GM21529 (cell line): ENCODE measurements around the gene APOF.
"Not testable (repeated sequence)": the region's sequence is repeated elsewhere in the genome, so short reads cannot be mapped to it uniquely, and the experiment has no call there.

Source experiments
- ATAC-seq: cut with Tn5 transposase; IDR thresholded peaks from one replicate; pipeline ENCODE4 v1.9.1; 2021; ENCODE audit not compliant: unreplicated experiment

APOF gene

GRCh38 chr12:56333197-56333678 is 29.4 kb downstream of the APOF start:
- no peak for ATAC-seq

DNA sequence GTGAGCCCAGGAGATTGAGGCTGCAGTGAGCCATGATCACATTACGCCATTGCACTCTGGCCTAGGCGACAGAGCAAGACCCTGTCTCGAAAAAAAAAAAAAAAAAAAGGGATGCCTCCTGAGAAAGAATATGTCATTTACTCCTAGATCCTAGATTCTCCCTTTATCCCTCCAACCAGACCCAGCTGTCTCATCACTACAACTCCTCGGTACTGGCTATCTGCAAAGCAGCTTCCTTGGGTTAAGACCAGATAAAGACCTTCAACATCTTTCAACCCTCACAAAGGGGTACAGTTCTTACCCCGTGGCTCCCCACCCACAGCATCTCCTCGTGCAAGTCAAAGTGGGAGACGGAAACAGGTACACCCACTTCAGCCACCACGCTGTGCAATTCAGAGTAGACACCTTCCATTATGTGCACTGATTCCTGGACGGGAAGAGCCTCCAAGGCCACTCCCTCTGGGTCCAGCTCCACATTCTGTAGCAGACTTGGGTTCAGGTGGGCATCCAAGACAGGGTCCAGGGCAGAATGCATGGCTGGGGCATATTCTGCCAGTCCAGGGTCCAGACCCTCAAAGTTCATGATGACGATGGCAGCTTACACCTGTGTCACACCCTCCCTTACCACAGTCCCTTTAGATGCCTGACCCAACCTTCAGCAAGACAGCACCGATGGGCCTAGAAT is 30.0 kb downstream of the APOF start:
- ATAC-seq, result no peak

DNA sequence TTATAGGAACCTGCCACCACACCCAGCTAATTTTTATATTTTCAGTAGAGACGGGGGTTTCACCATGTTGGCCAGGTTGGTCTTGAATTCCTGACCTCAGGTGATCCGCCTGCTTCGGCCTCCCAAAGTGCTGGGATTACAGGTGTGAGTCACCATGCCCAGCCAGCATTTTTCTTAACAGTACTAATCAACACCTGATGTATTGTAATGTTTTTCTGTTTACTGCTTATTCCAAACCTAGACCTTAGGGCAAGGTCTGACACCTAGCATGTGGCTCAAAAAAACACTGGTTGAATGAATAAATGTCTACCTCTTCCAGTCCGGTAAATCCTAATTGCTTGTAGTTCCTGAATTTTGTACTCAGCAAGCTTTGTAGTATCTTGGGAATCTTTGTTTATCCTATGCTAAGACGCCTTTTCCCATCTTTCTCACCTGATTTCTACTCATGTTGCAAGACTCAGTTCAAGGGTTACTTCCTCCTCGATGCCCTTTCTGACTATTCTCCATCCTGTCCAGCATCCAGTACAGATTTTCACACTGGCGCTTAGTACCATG is 31.6 kb downstream of the APOF start:
- no peak for ATAC-seq

- no peak for ATAC-seq
These were observed 36.1 kb downstream of the APOF start for GRCh38 chr12:56326533-56326932.

GRCh38 chr12:56326126-56326525 is 36.5 kb downstream of the APOF start:
- ATAC-seq, result no peak

DNA sequence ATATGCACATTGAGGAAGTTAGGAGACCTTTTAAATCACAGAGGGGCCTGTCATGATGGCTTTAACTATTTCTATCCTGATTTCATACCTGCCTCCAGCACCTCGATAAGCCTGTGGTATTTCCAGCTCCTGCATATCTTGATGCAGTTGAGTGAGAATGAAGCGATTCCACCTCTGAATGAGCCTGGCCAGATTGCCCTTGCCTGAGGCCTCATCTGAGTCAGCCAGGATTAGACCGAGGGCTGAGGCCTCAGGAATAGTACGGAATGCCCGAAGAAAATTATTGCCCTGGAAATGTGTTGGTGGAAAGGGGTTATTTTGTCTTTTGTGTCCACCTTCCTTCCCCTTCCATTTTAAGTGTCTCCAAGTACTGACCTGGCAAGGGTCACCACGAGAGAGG is 38.5 kb downstream of the APOF start:
- no peak for ATAC-seq

DNA sequence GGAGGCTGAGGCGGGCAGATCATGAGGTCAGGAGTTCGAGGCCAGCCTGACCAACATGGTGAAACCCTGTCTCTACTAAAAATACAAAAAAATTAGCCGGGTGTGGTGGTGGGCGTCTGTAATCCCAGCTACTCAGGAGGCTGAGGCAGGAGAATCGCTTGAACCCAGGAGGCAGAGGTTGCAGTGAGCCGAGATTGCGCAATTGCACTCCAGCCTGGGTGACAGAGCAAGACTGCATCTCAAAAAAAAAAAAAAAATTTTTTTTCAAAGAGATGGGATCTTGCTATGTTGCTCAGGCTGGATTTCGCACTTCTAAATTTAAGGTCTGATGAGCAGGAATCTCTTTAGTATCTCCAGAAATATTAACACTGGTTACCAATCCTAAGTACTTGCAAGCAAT is 41.0 kb downstream of the APOF start:
- ATAC-seq, result not testable (repeated sequence)

GRCh38 chr12:56321027-56321426 is 41.6 kb downstream of the APOF start:
- ATAC-seq, result no peak

DNA sequence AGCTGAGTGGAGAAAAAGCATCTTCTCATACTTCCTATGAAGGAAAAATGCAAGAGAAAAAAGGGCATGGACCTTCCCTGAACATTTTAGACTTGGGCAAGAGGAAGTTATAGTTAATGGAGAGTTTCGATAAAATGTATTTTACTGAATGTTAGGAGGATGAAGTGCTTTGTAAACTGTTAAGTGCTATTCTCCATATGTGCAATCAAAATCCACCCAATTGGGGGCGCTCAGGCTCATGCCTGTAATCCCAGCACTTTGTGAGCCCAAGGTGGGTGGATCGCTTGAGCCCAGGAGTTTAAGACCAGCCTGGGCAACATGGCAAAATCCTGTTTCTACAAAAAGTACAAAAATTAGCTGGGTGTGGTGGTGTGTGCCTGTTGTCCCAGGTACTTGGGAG is 45.0 kb downstream of the APOF start:
- ATAC-seq, result no peak

DNA sequence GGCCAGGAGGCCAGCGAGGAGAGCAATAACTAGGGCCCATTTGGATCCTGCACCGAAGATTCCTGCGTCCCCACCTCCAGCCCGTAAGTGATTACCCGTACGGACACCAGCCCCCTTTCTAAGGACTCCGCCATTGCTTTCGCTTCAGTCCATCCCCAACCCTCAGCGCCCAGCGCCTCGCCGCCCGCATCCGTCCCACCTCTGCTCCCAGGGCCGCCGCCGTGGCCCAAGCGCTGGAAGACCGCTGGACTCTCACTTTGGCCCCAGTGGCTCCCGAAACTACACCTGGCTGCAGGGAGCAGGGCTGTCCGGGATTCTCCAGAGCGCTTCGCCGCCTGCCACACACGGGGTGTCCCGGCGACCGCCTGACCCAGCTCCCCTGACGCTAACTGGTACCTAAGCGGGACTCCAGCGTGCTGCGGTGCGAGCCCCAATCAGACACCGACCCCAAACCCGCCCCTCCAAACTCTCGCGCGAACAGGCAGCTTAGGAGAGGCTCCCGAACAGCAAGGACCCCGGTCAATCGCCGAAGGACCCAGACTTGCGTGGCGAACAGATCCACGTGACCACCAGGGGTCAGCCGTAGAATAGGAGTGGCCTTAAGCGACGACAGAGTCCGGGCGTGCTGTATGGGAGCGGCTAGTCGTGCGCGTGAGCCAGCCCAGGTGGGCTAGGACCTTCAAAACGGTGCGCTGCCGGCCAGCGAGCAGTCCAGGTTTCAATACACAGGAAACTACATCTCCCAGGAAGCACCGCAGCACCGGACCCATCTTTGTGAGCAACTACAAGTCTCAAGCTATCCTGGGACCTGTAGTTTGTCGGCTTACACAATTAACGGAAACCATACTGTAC is 46.8 kb downstream of the APOF start, which contains the start of gene CNPY2:
CNPY2 (minus strand) TSS at position 367 of the 852 bp plus-strand sequence. CDS start 771 bp downstream, outside the sequence.
- ATAC-seq, result peak; percentile 88

DNA sequence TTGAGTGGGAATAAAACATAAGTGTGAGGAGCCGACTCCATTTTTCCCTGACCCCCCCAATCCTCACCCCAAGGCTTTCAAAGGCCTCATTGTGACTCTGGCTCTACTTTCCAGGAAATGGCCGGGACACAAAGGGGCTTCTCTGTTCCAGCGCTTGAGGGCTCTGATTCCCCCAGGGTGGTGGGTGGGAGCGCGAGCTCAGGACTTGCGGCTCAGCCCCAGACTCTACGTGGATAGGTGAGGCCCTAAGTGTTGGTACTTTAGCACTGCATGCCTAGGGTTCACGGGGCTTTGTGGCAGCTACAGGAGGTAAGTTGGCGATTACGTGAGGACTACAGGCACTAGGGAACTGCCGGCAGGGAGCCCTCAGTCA is 47.4 kb downstream of the APOF start:
- no peak for ATAC-seq

- ATAC-seq, result no peak
These were observed 51.7 kb downstream of the APOF start for GRCh38 chr12:56311003-56311402.
